Nucleus accumbens (tissue), 56 donors: ENCODE results near the gene CLK3.
"Not testable (repeated sequence)": the region's sequence is repeated elsewhere in the genome, so short reads cannot be mapped to it uniquely, and the experiment has no call there.

Experiments
- DNase-seq, 56 donors: peaks; one replicate each; lab custom pipeline; 2025; lab: John Stamatoyannopoulos, UW

CLK3 gene

DNA sequence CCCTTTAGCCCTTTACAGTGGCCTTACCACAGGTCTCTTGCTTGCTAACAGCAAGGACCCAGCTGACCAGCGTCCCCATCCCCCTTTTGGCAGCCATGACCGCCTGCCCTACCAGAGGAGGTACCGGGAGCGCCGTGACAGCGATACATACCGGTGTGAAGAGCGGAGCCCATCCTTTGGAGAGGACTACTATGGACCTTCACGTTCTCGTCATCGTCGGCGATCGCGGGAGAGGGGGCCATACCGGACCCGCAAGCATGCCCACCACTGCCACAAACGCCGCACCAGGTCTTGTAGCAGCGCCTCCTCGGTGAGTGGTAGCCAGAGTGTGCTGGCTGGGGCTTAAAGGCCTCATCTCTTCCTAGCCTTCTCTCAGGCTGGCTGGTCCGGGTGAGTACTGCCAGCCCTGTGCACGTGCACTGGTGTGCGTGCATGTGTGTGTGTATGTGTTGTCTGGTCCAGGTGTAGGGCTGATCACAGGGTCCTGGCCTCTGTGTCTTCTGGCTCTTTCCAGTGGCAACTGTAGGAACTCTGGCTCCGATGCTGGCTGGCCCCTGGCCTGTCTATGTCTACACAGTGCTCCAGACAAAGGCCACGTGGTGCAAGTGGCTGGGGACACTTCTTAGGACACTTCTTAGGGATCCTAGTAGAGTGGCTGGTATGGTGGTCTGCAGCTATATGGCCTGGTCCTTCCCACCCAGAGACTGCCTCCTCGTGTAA, 4.4 kb downstream of the CLK3 start:
- DNase-seq = no peak

DNA sequence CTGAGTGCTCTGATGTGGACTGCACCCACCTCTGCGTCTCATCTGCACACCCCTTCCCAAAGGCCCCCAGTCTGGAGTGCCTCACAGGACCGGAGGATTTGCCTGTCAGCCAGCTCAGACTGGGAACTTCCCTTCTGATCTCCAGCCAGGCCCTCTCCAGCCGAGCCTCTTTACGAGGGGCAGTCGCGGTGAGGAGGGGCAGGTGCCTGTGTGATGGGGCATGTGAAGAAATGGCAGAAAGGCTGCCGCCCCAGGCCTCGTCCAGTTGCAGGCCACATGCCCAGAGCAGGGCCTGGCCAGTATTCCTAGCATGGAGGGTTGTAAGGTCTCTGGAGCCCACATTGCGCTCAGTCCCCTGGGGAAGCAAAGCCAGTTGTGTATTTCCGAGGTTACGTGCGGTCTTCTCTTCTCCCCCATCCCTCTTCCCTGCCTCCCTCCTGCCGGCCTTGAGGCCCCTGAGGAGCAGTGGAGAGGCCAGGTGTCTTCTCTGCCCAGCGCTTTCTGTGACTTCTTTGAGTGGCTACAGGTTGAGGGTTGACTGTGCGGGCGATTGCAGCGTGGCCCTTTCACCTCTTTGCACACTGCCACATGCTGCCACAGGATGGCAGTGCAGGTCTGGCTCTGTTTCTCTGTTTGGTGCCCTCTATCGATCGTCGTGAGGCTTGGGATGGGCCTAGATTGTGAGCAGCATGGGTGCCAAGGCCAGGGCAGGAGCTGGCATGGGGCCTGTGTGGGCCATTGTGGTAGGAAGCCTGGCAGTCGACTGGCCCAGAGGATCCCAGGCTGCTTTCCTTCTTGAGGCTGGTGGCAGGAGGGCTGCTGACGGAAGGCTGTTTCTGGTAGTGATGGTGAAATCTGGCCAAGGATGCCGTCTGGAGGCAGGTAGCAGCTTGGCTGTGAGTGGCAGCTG, 5.3 kb downstream of the CLK3 start:
- peak in 52 of 56 donors; percentile 14 to 91 (median 64) for DNase-seq

DNA sequence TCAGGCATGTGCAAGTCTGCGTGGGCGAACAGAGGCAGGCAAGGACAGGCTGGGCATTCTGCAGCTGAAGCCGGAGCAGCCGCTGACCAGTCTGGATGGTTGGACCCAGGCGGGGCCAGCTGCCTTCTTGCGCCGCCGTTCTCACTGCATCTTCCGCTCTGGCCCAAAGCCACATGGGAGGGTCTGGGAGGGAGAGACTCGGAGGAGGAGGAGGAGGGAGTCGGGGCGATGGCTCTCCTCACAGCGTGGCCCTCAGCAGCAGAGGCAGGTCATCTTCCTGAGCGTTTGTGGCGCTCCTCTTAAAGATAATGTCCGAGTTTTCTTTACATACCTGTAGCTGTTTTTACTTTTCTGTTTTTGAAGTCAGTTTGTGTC, 5.9 kb downstream of the CLK3 start:
- no peak for DNase-seq

DNA sequence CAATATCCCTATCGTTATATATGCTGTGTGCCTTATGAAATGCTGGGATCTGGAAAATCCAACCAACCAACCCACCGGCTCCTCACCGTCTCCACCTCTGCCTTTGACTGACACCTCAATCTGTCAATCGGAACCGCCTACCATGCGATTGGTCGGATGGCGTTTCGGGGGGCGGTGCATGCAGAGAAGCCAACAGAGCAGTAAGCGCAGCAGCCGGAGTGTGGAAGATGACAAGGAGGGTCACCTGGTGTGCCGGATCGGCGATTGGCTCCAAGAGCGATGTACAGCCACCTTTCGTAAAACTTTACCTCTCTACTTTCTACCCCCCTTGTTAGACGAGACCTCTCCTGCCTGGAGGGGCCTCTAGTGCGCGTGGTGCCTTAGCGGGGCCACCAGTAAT, 6.3 kb downstream of the CLK3 start:
- peak in 33 of 56 donors; percentile 11 to 79 (median 37) for DNase-seq

DNA sequence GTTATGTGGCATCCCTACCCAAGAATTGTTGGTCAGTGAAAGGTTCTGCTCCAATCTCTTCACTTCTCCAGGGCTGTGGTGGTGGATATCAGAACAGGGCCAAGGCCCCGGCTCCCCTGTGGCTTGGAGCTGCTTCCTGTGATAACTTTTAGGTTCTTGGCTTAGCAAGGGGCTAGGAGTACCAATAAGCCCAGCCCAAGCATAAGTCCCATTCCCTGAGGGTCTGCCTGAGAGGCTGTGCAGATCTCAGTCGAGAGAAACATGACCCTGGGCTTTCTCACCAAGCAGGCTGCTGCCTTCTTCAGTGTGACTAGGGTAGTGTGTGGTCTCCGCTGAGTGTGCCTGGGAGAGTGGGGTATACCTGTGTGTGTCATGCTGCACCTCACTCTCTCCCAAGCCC, 7.1 kb downstream of the CLK3 start:
- no peak for DNase-seq

DNA sequence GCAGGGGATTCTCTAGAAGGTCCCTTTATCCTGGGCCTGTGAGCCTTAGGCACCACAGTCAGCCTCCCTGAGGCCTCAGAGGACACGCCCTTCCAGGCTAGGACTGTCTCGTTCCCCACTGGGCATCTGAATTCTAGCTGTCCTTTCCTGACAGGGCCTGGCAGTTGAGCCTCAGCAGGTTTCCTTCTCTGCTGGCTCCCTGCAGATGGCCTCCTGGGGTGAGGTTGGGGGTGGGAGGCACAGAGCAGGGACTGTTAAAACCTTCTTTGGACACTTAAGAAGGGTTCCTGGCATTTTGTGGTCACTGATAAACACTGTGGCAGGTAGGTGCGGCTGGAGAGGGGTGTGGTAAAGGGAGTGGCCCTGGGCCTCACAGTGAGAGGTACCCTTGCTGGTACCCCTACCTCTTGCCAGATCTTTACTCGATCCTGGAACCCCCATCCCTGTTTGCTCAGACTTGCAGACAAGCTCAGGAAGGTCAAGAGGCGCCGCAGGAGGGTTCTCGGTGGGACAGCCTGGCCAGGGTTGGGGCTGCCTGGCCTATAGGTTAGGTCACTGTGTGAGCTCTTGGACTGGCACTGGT, 8.5 kb downstream of the CLK3 start:
- no peak for DNase-seq

DNA sequence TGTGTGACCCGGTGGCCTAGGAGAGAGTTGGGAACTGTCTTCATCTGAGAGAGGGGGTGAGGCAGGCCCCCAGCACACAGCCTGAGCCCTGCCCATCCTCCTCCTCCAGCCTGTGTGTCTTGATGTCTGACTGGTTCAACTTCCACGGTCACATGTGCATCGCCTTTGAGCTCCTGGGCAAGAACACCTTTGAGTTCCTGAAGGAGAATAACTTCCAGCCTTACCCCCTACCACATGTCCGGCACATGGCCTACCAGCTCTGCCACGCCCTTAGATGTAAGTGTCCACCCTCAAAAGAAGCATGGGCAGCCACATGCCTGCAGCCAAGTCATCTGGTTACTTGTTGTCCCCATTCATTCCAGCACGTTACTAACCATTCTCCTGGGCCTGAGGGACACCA, 10.1 kb downstream of the CLK3 start:
- DNase-seq = no peak

DNA sequence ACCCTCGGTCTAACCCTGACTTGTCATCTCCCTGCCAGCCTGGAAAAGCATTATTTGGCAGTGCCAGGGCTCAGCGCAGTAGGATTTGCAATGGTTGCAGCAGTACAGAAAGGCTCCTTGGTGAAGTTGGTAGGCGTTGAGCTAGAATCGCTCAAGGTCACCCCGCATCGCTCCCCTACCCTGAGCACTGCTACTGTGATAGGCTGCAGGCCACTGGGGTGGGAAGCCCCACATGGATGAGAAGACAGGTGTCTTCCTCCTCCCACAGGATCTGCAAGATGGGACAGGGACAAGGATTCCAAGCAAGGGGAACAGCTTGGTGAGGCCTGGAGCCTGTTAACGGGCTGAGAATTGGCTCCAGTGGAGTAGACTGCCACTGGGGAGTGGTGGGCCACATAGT, 10.7 kb downstream of the CLK3 start:
- no peak for DNase-seq

DNA sequence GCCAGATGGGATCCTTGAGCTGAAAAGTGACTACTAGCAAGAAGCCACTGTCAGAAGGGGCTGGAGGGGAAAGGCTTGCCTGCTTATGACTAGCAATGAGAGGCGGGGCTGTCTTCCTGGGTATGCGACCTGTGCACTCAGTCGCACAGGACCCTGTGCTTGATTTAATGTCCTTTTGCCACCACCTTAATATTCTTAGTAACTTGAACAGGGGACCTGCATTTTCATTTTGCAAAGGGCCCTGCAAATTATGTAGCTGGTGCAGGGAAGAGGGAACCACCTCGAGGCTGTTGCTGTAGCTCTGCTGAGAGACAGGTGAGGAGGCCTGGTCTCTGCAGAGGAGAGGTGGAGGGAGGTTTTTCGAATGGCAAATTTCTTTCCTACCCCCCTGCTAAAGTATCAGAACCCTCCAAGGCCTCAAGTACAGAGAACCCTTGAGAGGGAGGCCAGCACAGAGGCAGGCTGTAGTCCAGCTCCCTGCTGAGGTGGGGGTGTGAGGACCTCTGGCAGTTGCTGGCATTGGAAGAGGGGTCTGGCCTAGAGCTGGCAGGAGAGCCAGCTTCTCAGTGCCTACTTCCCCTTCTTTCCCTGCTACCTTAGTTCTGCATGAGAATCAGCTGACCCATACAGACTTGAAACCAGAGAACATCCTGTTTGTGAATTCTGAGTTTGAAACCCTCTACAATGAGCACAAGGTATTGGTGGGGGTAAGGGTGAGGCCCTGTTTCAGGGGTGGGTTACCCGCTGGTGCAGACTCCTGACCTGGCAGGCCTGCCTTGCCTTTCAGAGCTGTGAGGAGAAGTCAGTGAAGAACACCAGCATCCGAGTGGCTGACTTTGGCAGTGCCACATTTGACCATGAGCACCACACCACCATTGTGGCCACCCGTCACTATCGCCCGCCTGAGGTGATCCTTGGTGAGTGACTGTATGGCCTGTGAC, 11.4 kb downstream of the CLK3 start:
- peak in 16 of 56 donors; percentile 8 to 54 (median 24) for DNase-seq

DNA sequence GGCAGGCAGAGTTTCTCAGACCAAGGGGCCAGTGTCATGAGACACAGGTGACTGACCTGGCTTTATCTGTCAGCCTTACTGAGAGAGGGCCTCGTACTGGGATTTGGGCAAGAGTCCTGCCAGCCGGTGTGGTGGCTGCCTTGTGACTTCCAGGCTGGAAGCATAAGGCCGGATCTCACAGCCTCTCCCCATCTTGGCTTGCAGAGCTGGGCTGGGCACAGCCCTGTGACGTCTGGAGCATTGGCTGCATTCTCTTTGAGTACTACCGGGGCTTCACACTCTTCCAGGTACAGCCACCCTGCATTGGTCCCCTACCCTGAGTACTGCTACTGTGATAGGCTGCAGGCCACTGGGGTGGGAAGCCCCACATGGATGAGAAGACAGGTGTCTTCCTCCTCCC, 12.1 kb downstream of the CLK3 start:
- no peak for DNase-seq

DNA sequence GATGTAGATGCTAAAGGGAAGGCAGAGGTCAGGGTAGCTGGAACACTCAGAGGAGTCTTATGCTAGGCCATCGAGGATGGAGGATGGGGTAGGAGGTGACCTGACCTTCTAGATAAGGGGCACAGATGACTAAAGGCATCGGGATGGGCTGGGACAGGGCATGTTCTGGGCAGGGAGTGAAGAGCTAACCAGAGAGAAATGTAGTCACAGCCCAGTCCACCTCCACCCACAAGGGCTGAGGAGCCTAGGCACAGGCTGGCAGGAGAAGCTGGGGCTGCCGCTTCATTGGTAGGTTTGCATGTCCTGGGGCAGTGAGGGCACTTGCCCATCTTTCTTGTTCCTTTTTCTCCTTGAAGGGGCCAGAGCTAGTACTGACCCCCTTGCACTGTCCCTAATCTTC, 12.6 kb downstream of the CLK3 start:
- no peak for DNase-seq

DNA sequence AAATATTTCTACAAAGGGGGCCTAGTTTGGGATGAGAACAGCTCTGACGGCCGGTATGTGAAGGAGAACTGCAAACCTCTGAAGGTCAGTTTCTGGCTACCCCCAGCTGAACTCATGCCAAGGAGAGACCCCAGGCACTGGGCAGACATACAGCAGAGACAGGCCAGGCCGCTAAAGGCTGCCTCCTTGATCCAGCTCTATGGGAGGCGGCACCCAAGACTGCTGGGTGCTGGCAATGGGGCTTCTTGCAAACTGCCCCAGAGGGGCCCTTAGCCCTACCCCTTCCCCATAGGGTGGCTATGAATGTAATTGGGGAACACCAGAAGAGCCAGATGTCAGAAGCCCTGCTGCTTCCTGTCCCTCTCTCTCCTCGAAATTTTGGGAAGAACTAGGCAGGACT, 13.3 kb downstream of the CLK3 start:
- DNase-seq = no peak

DNA sequence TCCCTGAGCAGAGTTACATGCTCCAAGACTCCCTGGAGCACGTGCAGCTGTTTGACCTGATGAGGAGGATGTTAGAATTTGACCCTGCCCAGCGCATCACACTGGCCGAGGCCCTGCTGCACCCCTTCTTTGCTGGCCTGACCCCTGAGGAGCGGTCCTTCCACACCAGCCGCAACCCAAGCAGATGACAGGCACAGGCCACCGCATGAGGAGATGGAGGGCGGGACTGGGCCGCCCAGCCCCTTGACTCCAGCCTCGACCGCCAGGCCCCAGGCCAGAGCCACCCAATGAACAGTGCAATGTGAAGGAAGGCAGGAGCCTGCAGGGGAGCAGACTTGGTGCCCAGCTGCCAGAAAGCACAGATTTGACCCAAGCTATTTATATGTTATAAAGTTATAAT, 14.1 kb downstream of the CLK3 start:
- DNase-seq = not testable (repeated sequence)

DNA sequence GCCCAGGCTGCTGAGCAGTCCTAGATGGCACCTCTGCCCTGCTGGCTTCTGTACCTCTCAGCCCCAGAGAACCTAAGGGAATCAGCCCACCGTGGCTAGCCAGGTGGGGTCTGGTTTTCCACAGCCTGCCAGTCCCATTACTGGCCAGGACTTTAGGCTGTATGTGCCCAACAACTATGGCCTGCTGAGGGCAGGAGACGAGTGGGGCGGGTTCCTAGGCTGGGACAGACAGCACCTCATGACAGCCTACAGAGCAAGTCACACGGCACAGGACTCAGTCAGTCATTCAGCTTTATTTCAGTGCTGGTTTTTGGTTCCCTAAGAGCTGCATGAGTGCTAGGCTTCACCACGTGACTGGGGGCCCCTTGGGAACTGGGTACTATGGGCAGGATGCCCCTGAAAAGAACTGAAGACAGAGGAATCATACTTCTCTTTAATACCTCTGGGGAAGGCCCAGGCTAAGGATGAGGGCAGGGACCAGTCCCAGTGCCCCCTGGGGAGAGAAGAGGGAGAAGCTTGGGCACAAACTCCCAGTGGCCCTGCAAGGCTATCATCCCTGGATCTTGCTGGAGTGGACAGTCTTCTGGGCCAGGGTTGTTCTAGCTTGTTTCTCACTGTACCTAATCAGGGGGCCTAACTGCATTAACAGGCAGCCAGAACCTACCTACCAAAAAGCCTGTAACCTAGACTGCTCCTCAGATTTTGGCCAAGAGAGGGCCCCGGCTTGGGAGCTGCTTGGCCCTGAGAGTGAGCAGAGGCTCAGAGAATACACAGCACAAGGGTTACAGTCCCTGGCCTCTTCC, 14.8 kb downstream of the CLK3 start:
- DNase-seq = no peak

DNA sequence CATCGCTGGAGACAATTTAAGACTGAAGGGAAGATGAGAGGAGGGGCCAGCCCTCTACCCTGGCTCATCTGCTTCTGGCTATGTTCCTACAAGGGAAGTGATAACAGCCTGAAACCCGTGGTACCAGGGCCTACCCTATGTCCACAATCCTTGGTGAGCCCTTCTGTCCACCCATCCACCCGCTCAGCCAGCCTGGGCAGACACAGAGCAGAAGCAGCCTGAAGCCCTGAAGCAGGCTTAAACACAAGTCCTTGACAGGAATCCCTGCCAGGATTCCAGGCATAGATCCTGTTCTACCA, 15.4 kb downstream of the CLK3 start:
- no peak for DNase-seq

DNA sequence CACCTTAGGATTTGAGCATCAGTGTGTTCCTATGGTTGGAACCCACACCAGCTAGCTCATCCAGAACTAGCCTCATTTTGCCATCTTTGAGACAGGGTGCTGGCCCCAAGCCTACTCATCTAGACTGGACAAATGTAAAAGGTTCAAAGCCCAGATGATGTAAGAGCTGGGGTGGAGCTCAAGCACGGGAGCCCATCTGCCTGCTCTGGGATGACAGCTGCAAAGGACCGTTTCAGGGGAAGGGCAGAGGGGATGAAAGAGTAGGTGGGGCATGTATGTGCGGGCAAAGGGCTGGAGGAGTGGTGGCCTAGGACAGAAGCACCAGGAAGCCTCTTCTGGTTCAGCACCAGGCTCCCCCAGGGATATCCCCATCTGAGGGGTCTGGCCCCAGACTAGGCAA, 15.8 kb downstream of the CLK3 start:
- no peak for DNase-seq

DNA sequence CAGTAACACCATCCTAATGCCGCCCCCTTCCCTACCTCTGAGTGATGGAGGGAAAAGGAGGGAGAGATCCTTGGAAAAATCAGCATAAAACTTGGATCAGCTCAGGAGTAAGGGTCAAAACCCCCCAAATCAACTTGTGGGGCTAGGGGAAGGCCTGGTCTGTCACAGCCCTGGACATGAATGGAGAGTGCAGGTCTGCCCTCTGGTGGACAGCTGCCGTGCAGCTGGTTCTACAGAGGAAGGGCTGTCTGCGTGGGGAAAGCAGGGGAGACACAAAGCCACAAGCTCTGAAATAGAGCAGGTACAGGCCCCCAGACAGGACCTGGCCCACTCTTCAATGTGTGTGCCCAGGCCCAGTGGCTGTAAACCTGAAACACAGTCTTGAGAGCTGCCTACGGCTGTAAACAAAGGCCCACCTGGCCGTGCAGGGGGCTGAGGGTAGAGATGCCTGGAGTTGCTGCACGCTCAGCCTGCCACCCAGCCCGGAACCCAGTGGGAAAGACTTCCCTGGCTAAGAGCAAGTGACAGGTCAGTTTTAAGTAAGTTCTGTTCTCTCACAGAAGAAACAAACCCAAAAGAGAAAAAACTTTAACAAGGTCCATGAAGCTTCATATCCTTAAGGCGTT, 16.4 kb downstream of the CLK3 start:
- DNase-seq = peak in 32 of 56 donors; percentile 8 to 70 (median 32)

DNA sequence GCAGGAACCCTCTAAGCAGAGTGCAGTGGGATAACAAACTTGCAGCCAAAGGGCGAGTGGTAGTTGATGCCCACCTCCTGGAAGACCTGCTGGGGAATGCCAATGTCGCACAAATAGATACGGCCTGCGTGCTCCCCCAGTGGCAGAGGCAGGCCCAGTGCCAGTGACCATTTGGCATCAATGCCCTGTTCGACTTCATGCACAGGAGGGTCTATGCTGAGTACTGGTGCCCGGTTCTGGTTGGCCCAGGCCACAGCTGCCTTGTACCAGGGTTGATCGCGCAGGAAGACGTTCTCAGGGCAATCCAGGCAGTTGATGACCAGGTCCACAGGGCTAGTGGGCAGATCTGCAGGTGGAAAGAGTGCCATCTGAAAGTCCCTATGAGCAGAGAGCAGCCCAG, 17.0 kb downstream of the CLK3 start:
- no peak for DNase-seq

DNA sequence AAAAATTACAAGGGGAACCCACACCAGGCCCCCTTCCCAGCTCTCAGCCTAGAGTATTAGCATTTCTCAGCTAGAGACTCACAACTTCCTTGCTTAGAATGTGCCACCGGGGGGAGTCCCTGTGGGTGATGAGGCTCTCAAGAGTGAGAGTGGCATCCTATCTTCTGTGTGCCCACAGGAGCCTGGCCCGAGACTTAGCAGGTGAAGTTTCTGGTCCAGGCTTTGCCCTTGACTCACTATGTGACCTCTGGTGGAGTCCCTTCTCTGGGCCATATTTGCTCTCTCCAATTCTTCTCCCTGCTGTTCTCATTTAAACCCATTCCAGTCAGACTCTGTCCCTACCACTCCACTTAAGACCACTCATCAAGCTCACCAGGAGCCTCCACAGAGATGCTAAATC, 18.1 kb downstream of the CLK3 start:
- DNase-seq = no peak
